C4-2B (cell line): ENCODE measurements around the gene FOLR2.
"Not testable (repeated sequence)": the region's sequence is repeated elsewhere in the genome, so short reads cannot be mapped to it uniquely, and the experiment has no call there.

ENCODE experiments used
- H3K27ac ChIP-seq: fragments of 450-650 bp; 2 replicates; pipeline ENCODE4 v1.5.1; 2017
- CTCF ChIP-seq: fragments of 450-650 bp; conservative IDR thresholded peaks from 2 replicates; pipeline ENCODE4 v1.5.1; 2017; ENCODE audit warnings: mild to moderate bottlenecking
- ZFX ChIP-seq: fragments of 450-650 bp; IDR thresholded peaks from 2 replicates; pipeline ENCODE4 v1.6.1; 2017

FOLR2 gene

GRCh38 chr11:72216638-72217037, at the start of gene FOLR2:
Gene FOLR2 (plus strand): TSS chr11:72216794. CDS start chr11:72218585, 1,791 bp downstream.
- no peak within 1 kb of the TSS for H3K27ac ChIP-seq
- TF ChIP-seq ZFX: no peak
- no peak for TF ChIP-seq CTCF

GRCh38 chr11:72169046-72169555, 47.5 kb upstream of the FOLR2 start:
- not testable (repeated sequence) for H3K27ac ChIP-seq

- H3K27ac ChIP-seq: not testable (repeated sequence)
These were observed 46.8 kb upstream of the FOLR2 start for GRCh38 chr11:72169754-72170153.

GRCh38 chr11:72172043-72172442, 44.6 kb upstream of the FOLR2 start:
- not testable (repeated sequence) for H3K27ac ChIP-seq

GRCh38 chr11:72173291-72173690, 43.3 kb upstream of the FOLR2 start:
- no peak overlapping the region for H3K27ac ChIP-seq
- TF ChIP-seq CTCF: no peak

GRCh38 chr11:72174302-72175070, 42.1 kb upstream of the FOLR2 start:
- no peak overlapping the region for H3K27ac ChIP-seq
- TF ChIP-seq ZFX (no peak), CTCF (no peak)

GRCh38 chr11:72177656-72178055, 38.9 kb upstream of the FOLR2 start:
- TF ChIP-seq CTCF (no peak), ZFX (no peak)
- no peak overlapping the region for H3K27ac ChIP-seq

GRCh38 chr11:72179049-72179803, 37.4 kb upstream of the FOLR2 start:
- no peak for TF ChIP-seq ZFX

GRCh38 chr11:72179804-72180396, 36.7 kb upstream of the FOLR2 start:
- no peak overlapping the region for H3K27ac ChIP-seq
- TF ChIP-seq ZFX (no peak), CTCF (no peak)

More at GRCh38 chr11:72179049-72179803, 37.4 kb upstream of the FOLR2 start:
- no peak overlapping the region for H3K27ac ChIP-seq

GRCh38 chr11:72180892-72181552, 35.6 kb upstream of the FOLR2 start:
- H3K27ac ChIP-seq: not testable (repeated sequence)

- H3K27ac ChIP-seq: not testable (repeated sequence)
These were observed 35.0 kb upstream of the FOLR2 start for GRCh38 chr11:72181553-72181958.
